Fibroblast of the aortic adventitia (primary cell): ENCODE measurements around the gene RAVER1. TPM values are rescaled to one million over a fixed set of nuclear protein-coding genes. Genes with fewer than 3 reads are reported as not detected.
A peak's percentile ranks its signal among the peaks of the same experiment; 100 is the strongest.
"Not testable (repeated sequence)": the region's sequence is repeated elsewhere in the genome, so short reads cannot be mapped to it uniquely, and the experiment has no call there.

Experiments
- DNase-seq: peaks from one replicate; pipeline ENCODE4 v3.0.0-alpha.2; 2010; ENCODE audit warnings: low read depth
- H3K4me3 ChIP-seq: 2 replicates; pipeline ENCODE4 v1.5.1; 2011; ENCODE audit warnings: low read depth, mild to moderate bottlenecking, control low read depth, low read length, moderate library complexity
- CTCF ChIP-seq: IDR thresholded peaks from 2 replicates; pipeline ENCODE4 v1.5.1; 2011; ENCODE audit warnings: mild to moderate bottlenecking, low read length, control low read depth, inconsistent platforms; ENCODE audit not compliant: insufficient read depth
- total RNA-seq: library from RNA; depleted of rRNA; stranded (reverse); fragments of >200 nt; gene quantifications from 2 replicates; pipeline ENCODE4 v1.2.3, GENCODE V29; 2012; ENCODE audit warnings: low replicate concordance

Gene RAVER1
- total RNA-seq, 1 donor = 12.0 TPM

GRCh38 chr19:10343495-10343894 lies 10.2 kb upstream of the RAVER1 start:
- DNase-seq = no peak
- no peak for TF ChIP-seq CTCF
- no peak overlapping the region for H3K4me3 ChIP-seq

GRCh38 chr19:10339977-10340376 lies 6.6 kb upstream of the RAVER1 start:
- DNase-seq = no peak
- H3K4me3 ChIP-seq = no peak overlapping the region
- no peak for TF ChIP-seq CTCF

- no peak for TF ChIP-seq CTCF
- no peak within 1 kb of the TSS for H3K4me3 ChIP-seq
- DNase-seq = no peak
Observed at GRCh38 chr19:10339380-10339960, 6.1 kb upstream of the RAVER1 start, which contains the start of gene ICAM3. ICAM3 (minus strand) TSS chr19:10339624; CDS start chr19:10339614, 10 bp downstream.

GRCh38 chr19:10338940-10339339 lies 5.6 kb upstream of the RAVER1 start:
- H3K4me3 ChIP-seq = no peak overlapping the region
- TF ChIP-seq CTCF = no peak
- no peak for DNase-seq

GRCh38 chr19:10336725-10337124 lies 3.4 kb upstream of the RAVER1 start:
- not testable (repeated sequence) for DNase-seq, H3K4me3 ChIP-seq

GRCh38 chr19:10335352-10335985 lies 2.1 kb upstream of the RAVER1 start:
- no peak for TF ChIP-seq CTCF
- no peak overlapping the region for H3K4me3 ChIP-seq
- no peak for DNase-seq

- peak; percentile 7 for TF ChIP-seq CTCF
- H3K4me3 ChIP-seq = peak overlapping the region; percentile 88
- DNase-seq = peak; percentile 93
Observed at GRCh38 chr19:10334588-10335351, 1.4 kb upstream of the RAVER1 start.
